Type B pancreatic cell (in vitro differentiated cells): Measurements from ENCODE around the gene PRRC2B. TPM values are rescaled to one million over a fixed set of nuclear protein-coding genes. Genes with fewer than 3 reads are reported as not detected.
"Not testable (repeated sequence)": the region's sequence is repeated elsewhere in the genome, so short reads cannot be mapped to it uniquely, and the experiment has no call there.

ENCODE experiments used
- DNase-seq: peaks from one replicate; pipeline ENCODE4 v3.0.0; 2021; ENCODE audit warnings: mixed read lengths; ENCODE audit not compliant: unreplicated experiment; ENCODE audit errors: extremely low spot score
- H3K27ac Mint-ChIP-seq: 2 replicates; pipeline ENCODE4 v1.8.0; 2021; ENCODE audit warnings: mild to moderate bottlenecking, mixed read lengths
- H3K27me3 Mint-ChIP-seq: 2 replicates; pipeline ENCODE4 v1.8.0; 2021; ENCODE audit warnings: mixed read lengths
- H3K36me3 Mint-ChIP-seq: 2 replicates; pipeline ENCODE4 v1.8.0; 2021; ENCODE audit warnings: mixed read lengths
- H3K4me1 Mint-ChIP-seq: one replicate; pipeline ENCODE4 v1.8.0; 2021; ENCODE audit warnings: mixed read lengths; ENCODE audit not compliant: unreplicated experiment
- H3K4me3 Mint-ChIP-seq: 2 replicates; pipeline ENCODE4 v1.8.0; 2021; ENCODE audit warnings: mild to moderate bottlenecking, mixed read lengths
- H3K9me3 Mint-ChIP-seq: 2 replicates; pipeline ENCODE4 v1.8.0; 2021; ENCODE audit warnings: mixed read lengths
- CTCF ChIP-seq: fragments of 200-600 bp; sonication (generic); conservative IDR thresholded peaks from 2 replicates; pipeline ENCODE4 v1.5.0; 2021; ENCODE audit warnings: antibody characterized with exemption, mild to moderate bottlenecking
- total RNA-seq: library from RNA; stranded (reverse); gene quantifications from 2 replicates; pipeline ENCODE4 v1.2.1, GENCODE V29; 2021; ENCODE audit warnings: low replicate concordance

The PRRC2B gene
- total RNA-seq, 1 donor from 2014 or later = 300 TPM

DNA sequence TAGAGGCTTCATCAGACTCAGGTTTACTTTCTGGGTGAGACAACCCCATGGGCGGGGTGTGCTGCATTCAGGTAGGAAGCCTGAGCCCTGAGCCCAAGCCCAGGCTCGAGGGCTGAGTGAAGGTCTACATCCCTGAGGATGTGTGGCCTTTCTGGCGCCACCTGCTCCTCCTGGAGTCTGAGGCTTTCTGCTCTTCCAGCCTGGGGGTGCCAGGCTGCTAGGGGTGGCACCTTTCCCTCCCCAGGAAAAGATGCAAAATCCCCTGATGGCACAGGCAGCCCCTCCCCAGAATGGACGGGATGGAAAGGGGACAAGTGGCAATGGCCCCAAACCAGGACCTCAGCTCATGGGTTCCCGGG lies 44.4 kb upstream of the PRRC2B start:
- peaks cover 9% of the 10 kb centered on the region for H3K4me1 Mint-ChIP-seq
- DNase-seq = no peak
- H3K36me3 Mint-ChIP-seq = no peaks in the 10 kb centered on the region
- H3K27ac Mint-ChIP-seq = peak overlapping the region; percentile 74
- H3K27me3 Mint-ChIP-seq = peaks cover 3% of the 10 kb centered on the region
- H3K9me3 Mint-ChIP-seq = no peaks in the 10 kb centered on the region
- TF ChIP-seq CTCF = no peak
- peak overlapping the region; percentile 86 for H3K4me3 Mint-ChIP-seq

- no peaks in the 10 kb centered on the region for H3K9me3 Mint-ChIP-seq
- DNase-seq = peak; percentile 86
- H3K27me3 Mint-ChIP-seq = peaks cover 3% of the 10 kb centered on the region
- H3K27ac Mint-ChIP-seq = peak overlapping the region; percentile 74
- H3K4me1 Mint-ChIP-seq = peaks cover 9% of the 10 kb centered on the region
- TF ChIP-seq CTCF = peak; percentile 89
- no peaks in the 10 kb centered on the region for H3K36me3 Mint-ChIP-seq
- H3K4me3 Mint-ChIP-seq = peak overlapping the region; percentile 86
These were observed 43.9 kb upstream of the PRRC2B start for GRCh38 chr9:131349881-131350563.

- not testable (repeated sequence) for H3K4me1 Mint-ChIP-seq, H3K27me3 Mint-ChIP-seq, H3K9me3 Mint-ChIP-seq
These were observed 37.4 kb upstream of the PRRC2B start for GRCh38 chr9:131356479-131356878.

DNA sequence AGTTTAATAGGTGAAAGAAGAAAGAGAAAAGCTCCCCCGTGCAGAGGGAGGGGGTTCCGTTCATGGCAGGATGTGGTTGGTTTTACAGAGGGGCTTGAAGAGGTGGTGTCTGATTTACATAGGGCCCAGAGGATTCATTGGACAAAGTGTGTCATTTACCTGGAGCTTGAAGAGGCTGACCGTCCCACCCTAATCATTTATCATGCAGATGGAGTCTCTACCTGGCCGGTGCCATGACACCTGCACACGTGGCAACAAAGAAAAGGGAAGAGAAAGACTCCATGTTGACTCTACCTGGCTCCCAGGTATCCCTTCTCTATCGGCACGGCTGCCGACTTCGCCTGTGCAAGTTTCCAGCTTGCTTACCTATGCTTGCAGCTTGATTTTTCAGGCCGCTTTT lies 35.3 kb upstream of the PRRC2B start:
- TF ChIP-seq CTCF = no peak
- no peaks in the 10 kb centered on the region for H3K27me3 Mint-ChIP-seq
- H3K36me3 Mint-ChIP-seq = no peaks in the 10 kb centered on the region
- H3K4me1 Mint-ChIP-seq = peaks cover 7% of the 10 kb centered on the region
- H3K4me3 Mint-ChIP-seq = no peak overlapping the region
- no peak overlapping the region for H3K27ac Mint-ChIP-seq
- no peaks in the 10 kb centered on the region for H3K9me3 Mint-ChIP-seq
- DNase-seq = no peak

More at GRCh38 chr9:131356479-131356878, 37.4 kb upstream of the PRRC2B start:
- DNase-seq, H3K36me3 Mint-ChIP-seq, H3K4me3 Mint-ChIP-seq: not testable (repeated sequence)
- H3K27ac Mint-ChIP-seq = peak overlapping the region; percentile 60

DNA sequence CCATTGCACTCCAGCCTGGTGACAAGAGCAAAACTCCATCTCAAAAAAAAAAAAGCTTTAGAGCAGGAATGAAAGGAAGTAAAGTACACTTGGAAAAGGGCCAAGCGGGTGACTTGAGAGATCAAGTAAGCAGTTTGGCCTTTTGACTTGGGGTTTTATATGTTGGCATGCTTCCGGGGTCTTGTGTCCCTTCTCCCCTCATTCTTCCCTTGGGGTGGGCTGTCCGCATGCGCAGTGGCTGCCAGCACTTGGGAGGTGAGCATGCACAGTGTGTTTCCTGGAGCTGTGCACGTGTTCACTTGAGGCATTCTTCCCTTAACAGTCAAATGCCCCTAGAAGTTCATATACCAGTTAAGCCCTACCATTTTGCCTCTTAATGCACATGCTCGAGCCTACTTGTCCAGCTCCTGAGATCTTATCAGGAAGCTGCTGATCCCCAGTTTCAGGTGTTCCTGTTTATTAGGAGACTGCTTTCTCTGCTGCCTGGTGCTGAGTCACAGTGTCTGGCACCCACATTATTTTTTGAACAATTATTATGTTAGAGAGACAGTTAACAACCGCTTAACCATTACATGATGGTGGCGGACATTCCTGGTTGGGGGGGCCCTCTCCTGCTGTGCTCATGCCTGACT lies 32.6 kb upstream of the PRRC2B start:
- DNase-seq = no peak
- H3K27me3 Mint-ChIP-seq = no peaks in the 10 kb centered on the region
- no peaks in the 10 kb centered on the region for H3K36me3 Mint-ChIP-seq
- H3K4me3 Mint-ChIP-seq = no peak overlapping the region
- peaks cover 7% of the 10 kb centered on the region for H3K4me1 Mint-ChIP-seq
- no peaks in the 10 kb centered on the region for H3K9me3 Mint-ChIP-seq
- no peak for TF ChIP-seq CTCF
- H3K27ac Mint-ChIP-seq = peak overlapping the region; percentile 23

DNA sequence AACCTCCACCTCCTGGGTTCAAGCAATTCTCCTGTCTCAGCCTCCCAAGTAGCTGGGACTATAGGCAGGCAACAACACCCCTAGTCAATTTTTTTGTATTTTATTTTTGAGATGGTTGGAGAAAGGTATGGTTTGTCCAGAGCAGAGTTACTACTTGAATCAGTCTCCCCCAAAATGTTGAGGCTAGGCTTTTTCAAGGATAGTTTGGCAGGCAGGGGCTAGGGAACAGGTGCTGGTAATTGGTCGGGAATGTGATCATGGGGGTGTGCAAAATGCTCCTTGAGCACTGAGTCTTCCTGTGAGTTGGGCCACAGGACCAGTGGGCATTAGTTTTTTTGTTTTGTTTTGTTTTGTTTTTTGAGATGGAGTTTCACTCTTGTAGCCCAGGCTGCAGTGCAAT lies 28.3 kb upstream of the PRRC2B start:
- H3K27me3 Mint-ChIP-seq = no peaks in the 10 kb centered on the region
- no peak for DNase-seq
- H3K27ac Mint-ChIP-seq = no peak overlapping the region
- no peaks in the 10 kb centered on the region for H3K9me3 Mint-ChIP-seq
- TF ChIP-seq CTCF = no peak
- no peaks in the 10 kb centered on the region for H3K36me3 Mint-ChIP-seq
- peaks cover 13% of the 10 kb centered on the region for H3K4me1 Mint-ChIP-seq
- no peak overlapping the region for H3K4me3 Mint-ChIP-seq
